Upper lobe of left lung (tissue), 4 donors: ENCODE measurements around the gene STAT3.

Source experiments
- EP300 ChIP-seq, 4 donors: sonication (generic); formaldehyde crosslinking; IDR thresholded peaks; one replicate each; pipeline ENCODE4 v1.5.1; 2017; ENCODE audit warnings: antibody characterized with exemption in 4 of 4, control low read depth in 2 of 4
- POLR2A ChIP-seq, 4 donors: fragments of 450-650 bp; IDR thresholded peaks; one replicate each; pipeline ENCODE4 v1.5.1; 2016 to 2017; ENCODE audit warnings: antibody characterized with exemption in 4 of 4, mild to moderate bottlenecking in 2 of 4
- POLR2AphosphoS5 ChIP-seq, 2 donors: sonication (generic); formaldehyde crosslinking; IDR thresholded peaks; one replicate each; pipeline ENCODE4 v1.5.1; 2017; ENCODE audit warnings: antibody characterized with exemption in 2 of 2
- TF ChIP-seq, protein P1 (sequence below), 6 experiments: fragments of 450-650 bp in 4 of 6; fragments of 200-600 bp in 2 of 6; sonication (generic) in 2 of 6; IDR thresholded peaks; one replicate each; pipeline ENCODE4 v1.5.1; 2016 to 2019; ENCODE audit warnings: antibody characterized with exemption in 6 of 6

DNA sequence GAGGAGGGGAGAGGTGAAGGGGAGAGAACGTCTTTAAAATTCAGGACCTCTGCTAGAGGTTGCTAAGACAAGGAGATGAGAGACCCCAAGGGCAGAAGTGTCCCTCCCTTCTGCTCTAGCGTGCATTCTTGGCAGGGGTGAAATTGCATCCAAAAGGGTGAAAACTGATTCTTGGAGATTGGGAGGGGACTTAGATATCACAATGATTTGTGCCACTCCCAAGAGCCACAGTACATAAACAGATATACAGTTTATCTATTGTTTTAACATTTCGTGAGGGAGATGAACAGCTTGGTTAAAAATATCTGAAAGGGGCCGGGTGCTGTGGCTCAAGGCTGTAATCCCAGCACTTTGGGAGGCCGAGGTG, 22.1 kb upstream of the STAT3 start:
- TF ChIP-seq, protein P1, sequence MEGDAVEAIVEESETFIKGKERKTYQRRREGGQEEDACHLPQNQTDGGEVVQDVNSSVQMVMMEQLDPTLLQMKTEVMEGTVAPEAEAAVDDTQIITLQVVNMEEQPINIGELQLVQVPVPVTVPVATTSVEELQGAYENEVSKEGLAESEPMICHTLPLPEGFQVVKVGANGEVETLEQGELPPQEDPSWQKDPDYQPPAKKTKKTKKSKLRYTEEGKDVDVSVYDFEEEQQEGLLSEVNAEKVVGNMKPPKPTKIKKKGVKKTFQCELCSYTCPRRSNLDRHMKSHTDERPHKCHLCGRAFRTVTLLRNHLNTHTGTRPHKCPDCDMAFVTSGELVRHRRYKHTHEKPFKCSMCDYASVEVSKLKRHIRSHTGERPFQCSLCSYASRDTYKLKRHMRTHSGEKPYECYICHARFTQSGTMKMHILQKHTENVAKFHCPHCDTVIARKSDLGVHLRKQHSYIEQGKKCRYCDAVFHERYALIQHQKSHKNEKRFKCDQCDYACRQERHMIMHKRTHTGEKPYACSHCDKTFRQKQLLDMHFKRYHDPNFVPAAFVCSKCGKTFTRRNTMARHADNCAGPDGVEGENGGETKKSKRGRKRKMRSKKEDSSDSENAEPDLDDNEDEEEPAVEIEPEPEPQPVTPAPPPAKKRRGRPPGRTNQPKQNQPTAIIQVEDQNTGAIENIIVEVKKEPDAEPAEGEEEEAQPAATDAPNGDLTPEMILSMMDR (IDR thresholded peaks at IDR 0.05): no peak
- TF ChIP-seq POLR2AphosphoS5 (IDR thresholded peaks at IDR 0.05) (no peak), POLR2A (IDR thresholded peaks at IDR 0.05) (no peak), EP300 (IDR thresholded peaks at IDR 0.05) (no peak)
